Ishikawa (cell line): ENCODE measurements around the gene SCFD2.

ENCODE experiments used
- CEBPB ChIP-seq: IDR thresholded peaks from 2 replicates; pipeline ENCODE4 v1.6.1; 2012
- CREB1 ChIP-seq: IDR thresholded peaks from 2 replicates; pipeline ENCODE4 v1.6.1; 2012; ENCODE audit warnings: low read depth
- EGR1 ChIP-seq: IDR thresholded peaks from 2 replicates; pipeline ENCODE4 v1.6.1; 2012
- EP300 ChIP-seq: IDR thresholded peaks from 2 replicates; pipeline ENCODE4 v1.6.1; 2012; ENCODE audit warnings: borderline replicate concordance
- FOXM1 ChIP-seq: IDR thresholded peaks from 2 replicates; pipeline ENCODE4 v1.6.1; 2012; ENCODE audit warnings: low read depth, borderline replicate concordance
- NFIC ChIP-seq: IDR thresholded peaks from 2 replicates; pipeline ENCODE4 v1.6.1; 2012
- RAD21 ChIP-seq: IDR thresholded peaks from 2 replicates; pipeline ENCODE4 v1.6.1; 2012; ENCODE audit warnings: low read depth
- TAF1 ChIP-seq: IDR thresholded peaks from 2 replicates; pipeline ENCODE4 v1.6.1; 2012; ENCODE audit warnings: low read depth, mild to moderate bottlenecking
- TCF12 ChIP-seq: IDR thresholded peaks from 2 replicates; pipeline ENCODE4 v1.6.1; 2012; ENCODE audit warnings: low read depth
- TEAD4 ChIP-seq: IDR thresholded peaks from 2 replicates; pipeline ENCODE4 v1.6.1; 2012
- YY1 ChIP-seq: IDR thresholded peaks from 2 replicates; pipeline ENCODE4 v1.6.1; 2012; ENCODE audit warnings: low read depth
- ZBTB7A ChIP-seq: IDR thresholded peaks from 2 replicates; pipeline ENCODE4 v1.6.1; 2012; ENCODE audit warnings: low read depth
- TF ChIP-seq, protein P1 (sequence below): IDR thresholded peaks from 2 replicates; pipeline ENCODE4 v1.6.1; 2012
- TF ChIP-seq, protein P2 (sequence below): IDR thresholded peaks from 2 replicates; pipeline ENCODE4 v1.6.1; 2012; ENCODE audit warnings: low read depth, mild to moderate bottlenecking
- TF ChIP-seq, protein P3 (sequence below): IDR thresholded peaks from 2 replicates; pipeline ENCODE4 v1.6.1; 2012

Gene SCFD2

DNA sequence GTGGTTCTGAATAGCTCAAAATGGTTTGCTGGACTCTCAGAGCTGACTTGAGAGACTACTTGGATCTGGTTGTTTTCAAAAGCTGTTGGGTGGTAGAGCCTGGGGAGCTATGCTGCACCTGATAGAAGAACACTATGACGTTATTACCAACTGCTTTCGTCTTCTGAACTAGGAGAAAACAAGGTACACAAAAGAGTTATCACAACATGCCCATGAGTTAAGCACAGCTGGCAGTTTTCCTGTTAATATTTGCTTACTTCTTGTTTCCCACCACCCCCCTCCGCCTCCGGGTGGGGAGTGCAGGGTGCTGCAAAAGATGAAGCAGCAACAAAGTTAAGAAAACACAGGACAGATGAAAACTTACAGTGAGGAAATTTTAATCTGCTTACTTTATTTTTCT lies 434.6 kb downstream of the SCFD2 start:
- TF ChIP-seq, protein P1, sequence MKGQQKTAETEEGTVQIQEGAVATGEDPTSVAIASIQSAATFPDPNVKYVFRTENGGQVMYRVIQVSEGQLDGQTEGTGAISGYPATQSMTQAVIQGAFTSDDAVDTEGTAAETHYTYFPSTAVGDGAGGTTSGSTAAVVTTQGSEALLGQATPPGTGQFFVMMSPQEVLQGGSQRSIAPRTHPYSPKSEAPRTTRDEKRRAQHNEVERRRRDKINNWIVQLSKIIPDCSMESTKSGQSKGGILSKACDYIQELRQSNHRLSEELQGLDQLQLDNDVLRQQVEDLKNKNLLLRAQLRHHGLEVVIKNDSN = no peak
- TF ChIP-seq CREB1 (no peak), TEAD4 (no peak), RAD21 (no peak), TAF1 (no peak), YY1 (no peak), CEBPB (no peak), FOXM1 (no peak), NFIC (no peak), EGR1 (no peak), TCF12 (no peak)
- TF ChIP-seq, protein P2, sequence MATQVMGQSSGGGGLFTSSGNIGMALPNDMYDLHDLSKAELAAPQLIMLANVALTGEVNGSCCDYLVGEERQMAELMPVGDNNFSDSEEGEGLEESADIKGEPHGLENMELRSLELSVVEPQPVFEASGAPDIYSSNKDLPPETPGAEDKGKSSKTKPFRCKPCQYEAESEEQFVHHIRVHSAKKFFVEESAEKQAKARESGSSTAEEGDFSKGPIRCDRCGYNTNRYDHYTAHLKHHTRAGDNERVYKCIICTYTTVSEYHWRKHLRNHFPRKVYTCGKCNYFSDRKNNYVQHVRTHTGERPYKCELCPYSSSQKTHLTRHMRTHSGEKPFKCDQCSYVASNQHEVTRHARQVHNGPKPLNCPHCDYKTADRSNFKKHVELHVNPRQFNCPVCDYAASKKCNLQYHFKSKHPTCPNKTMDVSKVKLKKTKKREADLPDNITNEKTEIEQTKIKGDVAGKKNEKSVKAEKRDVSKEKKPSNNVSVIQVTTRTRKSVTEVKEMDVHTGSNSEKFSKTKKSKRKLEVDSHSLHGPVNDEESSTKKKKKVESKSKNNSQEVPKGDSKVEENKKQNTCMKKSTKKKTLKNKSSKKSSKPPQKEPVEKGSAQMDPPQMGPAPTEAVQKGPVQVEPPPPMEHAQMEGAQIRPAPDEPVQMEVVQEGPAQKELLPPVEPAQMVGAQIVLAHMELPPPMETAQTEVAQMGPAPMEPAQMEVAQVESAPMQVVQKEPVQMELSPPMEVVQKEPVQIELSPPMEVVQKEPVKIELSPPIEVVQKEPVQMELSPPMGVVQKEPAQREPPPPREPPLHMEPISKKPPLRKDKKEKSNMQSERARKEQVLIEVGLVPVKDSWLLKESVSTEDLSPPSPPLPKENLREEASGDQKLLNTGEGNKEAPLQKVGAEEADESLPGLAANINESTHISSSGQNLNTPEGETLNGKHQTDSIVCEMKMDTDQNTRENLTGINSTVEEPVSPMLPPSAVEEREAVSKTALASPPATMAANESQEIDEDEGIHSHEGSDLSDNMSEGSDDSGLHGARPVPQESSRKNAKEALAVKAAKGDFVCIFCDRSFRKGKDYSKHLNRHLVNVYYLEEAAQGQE = no peak
- TF ChIP-seq, protein P3, sequence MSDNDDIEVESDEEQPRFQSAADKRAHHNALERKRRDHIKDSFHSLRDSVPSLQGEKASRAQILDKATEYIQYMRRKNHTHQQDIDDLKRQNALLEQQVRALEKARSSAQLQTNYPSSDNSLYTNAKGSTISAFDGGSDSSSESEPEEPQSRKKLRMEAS = no peak

DNA sequence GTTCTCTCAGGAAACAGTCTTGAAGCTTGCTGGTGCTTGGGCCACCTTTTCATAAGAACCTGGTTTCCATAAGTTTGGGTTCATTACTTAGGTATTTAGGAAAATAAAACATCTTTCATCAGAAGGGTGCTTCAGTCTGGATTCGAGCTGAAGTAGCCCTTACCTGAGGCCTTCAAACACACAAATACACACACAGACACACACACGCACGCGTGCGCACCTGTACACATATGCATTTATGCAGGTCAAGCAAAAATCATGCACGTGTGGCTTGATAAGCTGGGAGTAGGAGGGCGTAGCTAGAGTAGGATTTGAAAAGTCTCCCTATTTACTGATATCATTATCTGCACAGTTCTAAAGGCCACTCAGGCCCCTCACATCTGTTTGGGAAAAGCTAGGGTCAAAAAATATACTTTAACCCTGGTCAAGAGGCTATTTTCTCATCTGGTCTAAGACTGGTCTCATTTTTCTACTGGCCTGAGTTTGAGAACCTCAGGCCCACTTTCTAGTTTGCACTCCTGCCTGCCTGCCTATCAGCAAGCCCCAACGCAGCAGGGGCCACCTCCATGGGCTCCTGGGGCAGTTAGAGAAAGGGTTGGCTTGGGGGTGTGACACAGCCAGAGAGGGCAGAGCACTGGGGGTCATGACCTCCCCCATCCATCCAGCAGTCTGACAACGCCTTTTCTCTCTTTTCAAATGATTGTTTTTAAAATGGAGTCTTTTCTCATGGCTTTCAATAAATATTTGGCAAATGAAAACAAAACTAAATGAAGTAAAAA lies 439.5 kb downstream of the SCFD2 start:
- TF ChIP-seq, protein P2 = no peak
- TF ChIP-seq, protein P1 = no peak
- TF ChIP-seq RAD21 = no peak
- TF ChIP-seq, protein P3 = no peak
- no peak for TF ChIP-seq FOXM1
- TF ChIP-seq YY1 = no peak
- TF ChIP-seq CREB1 = no peak
- TF ChIP-seq TCF12 = no peak
- TF ChIP-seq TEAD4 = no peak
- no peak for TF ChIP-seq NFIC
- no peak for TF ChIP-seq EP300
- no peak for TF ChIP-seq ZBTB7A
- TF ChIP-seq EGR1 = no peak

DNA sequence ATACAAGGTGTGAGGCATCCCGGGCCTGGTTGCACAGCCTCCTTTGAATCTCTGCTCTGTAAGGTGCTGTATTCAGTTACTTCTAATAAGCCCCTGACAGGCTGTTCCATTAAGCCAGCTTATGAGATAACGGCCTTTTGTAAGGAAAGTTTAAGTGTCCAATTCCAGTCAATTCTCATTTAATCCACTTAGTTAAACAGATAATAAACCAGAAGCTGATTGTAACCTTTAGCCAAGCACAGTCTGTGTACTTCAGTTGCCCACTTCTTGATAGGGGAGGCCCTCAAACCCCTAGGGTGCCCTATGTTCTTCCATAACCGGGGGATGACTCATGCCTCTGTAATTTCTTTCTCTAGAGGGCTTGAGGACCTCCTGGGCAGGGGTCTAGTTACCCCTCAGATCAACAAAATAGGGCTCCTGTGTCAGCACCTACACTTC lies 440.3 kb downstream of the SCFD2 start:
- no peak for TF ChIP-seq YY1
- peak; percentile 55; the same call in 1 of the 2 replicates for TF ChIP-seq ZBTB7A

DNA sequence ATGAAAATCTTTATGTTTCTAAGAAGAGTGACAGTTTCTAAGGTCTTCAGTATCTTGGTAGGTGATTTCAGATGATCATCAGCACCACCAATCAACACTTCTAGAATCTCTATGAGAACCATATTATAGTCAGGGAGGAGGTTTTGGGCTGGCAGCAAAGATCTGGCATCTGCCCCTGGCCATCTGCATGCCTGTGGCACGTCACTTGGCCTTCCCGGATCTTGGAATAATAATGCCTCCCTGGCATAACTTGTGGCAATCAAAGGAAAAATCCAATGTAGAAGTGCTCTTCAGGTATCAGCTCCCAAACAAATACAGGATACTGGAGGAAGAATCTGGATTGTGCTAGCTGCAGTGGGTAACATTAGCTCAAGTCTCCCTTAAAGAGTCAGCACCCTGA lies 446.4 kb downstream of the SCFD2 start:
- TF ChIP-seq, protein P3 = no peak
- TF ChIP-seq NFIC (no peak), TCF12 (no peak), EGR1 (no peak), TEAD4 (no peak), FOXM1 (no peak), TAF1 (no peak)
- TF ChIP-seq, protein P1 = no peak

DNA sequence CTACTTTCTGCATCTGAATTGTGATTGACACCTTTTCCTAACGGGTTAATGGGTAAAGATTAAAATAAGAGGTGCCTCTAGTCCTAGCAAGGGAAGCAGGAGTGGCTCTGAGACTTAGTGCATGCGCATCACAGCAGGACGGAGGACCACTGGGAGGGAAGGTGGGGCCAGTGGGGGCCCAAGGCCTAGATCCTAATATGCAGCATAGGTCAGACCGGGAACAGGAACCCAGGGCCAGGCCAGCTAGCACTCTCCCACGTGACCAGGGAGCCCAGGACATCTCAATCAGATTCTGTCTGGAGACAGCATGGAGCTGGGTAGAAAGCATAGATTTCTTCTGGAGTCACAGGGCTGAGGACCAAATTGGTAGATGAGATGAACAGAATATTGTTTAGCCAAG lies 448.0 kb downstream of the SCFD2 start:
- TF ChIP-seq EGR1 = no peak
- TF ChIP-seq, protein P1 = no peak
- TF ChIP-seq, protein P3 = no peak
- TF ChIP-seq EP300 = no peak
- no peak for TF ChIP-seq NFIC
- TF ChIP-seq TCF12 = no peak
- TF ChIP-seq FOXM1 = no peak
- TF ChIP-seq RAD21 = no peak
- TF ChIP-seq ZBTB7A = no peak
